GM18507 (cell line): ENCODE results near the gene TANK.
"Not testable (repeated sequence)": the region's sequence is repeated elsewhere in the genome, so short reads cannot be mapped to it uniquely, and the experiment has no call there.

Source experiments
- DNase-seq: peaks from one replicate; pipeline ENCODE4 v3.0.0; 2011; ENCODE audit warnings: low read depth; ENCODE audit not compliant: insufficient read length; ENCODE audit errors: extremely low spot score
- FAIRE-seq: peaks from 2 replicates; lab custom pipeline; 2011; peaks lifted over from hg19 to GRCh38; lab: Jason Lieb, UNC

TANK gene

GRCh38 chr2:161209902-161210301, 49.7 kb downstream of the TANK start:
- FAIRE-seq (peak; percentile 26), DNase-seq (no peak)

GRCh38 chr2:161217597-161218185, 57.5 kb downstream of the TANK start:
- DNase-seq (no peak), FAIRE-seq (peak; percentile 9)

- FAIRE-seq = no peak
Observed at GRCh38 chr2:161219211-161219610, 59.0 kb downstream of the TANK start.

GRCh38 chr2:161223139-161223732, 63.0 kb downstream of the TANK start:
- DNase-seq = no peak
- FAIRE-seq = peak; percentile 75

More at GRCh38 chr2:161219211-161219610, 59.0 kb downstream of the TANK start:
- DNase-seq = no peak

- no peak for FAIRE-seq
- no peak for DNase-seq
Observed at GRCh38 chr2:161228511-161229240, 68.4 kb downstream of the TANK start.

- no peak for FAIRE-seq
- DNase-seq = no peak
Observed at GRCh38 chr2:161230959-161231358, 70.7 kb downstream of the TANK start.

- FAIRE-seq (peak; percentile 29), DNase-seq (no peak)
Observed at GRCh38 chr2:161232571-161232970, 72.3 kb downstream of the TANK start.

GRCh38 chr2:161233858-161234431, 73.7 kb downstream of the TANK start:
- DNase-seq (no peak), FAIRE-seq (peak; percentile 73)

GRCh38 chr2:161234627-161235026, 74.4 kb downstream of the TANK start:
- FAIRE-seq (no peak), DNase-seq (no peak)

GRCh38 chr2:161237392-161238264, 77.4 kb downstream of the TANK start:
- peak; percentile 48 for FAIRE-seq
- no peak for DNase-seq

GRCh38 chr2:161238265-161238559, 78.0 kb downstream of the TANK start:
- DNase-seq = no peak
- FAIRE-seq = no peak

- no peak for DNase-seq
- FAIRE-seq = peak; percentile 69
Observed at GRCh38 chr2:161238560-161239325, 78.5 kb downstream of the TANK start.

- FAIRE-seq (no peak), DNase-seq (no peak)
Observed at GRCh38 chr2:161239326-161240109, 79.3 kb downstream of the TANK start.

- DNase-seq (no peak), FAIRE-seq (no peak)
Observed at GRCh38 chr2:161241894-161242293, 81.7 kb downstream of the TANK start.

GRCh38 chr2:161243312-161243711, 83.1 kb downstream of the TANK start:
- DNase-seq (no peak), FAIRE-seq (no peak)

- FAIRE-seq (no peak), DNase-seq (no peak)
Observed at GRCh38 chr2:161243905-161244304, 83.7 kb downstream of the TANK start.

- not testable (repeated sequence) for DNase-seq
- FAIRE-seq = peak; percentile 97
Observed at GRCh38 chr2:161244387-161245260, 84.4 kb downstream of the TANK start.

GRCh38 chr2:161245261-161245553, 85.0 kb downstream of the TANK start:
- FAIRE-seq (no peak), DNase-seq (no peak)
